ENCODE data around the gene N4BP2L2.

The N4BP2L2 gene

GRCh38 chr13:32429433-32429909, 109.1 kb downstream of the N4BP2L2 start:
- no peak overlapping the region for H3K9ac ChIP-seq
- H3K27ac ChIP-seq = no peak overlapping the region
- no peaks in the 10 kb centered on the region for H3K4me1 ChIP-seq
- no peak overlapping the region for H2AFZ ChIP-seq
- no peaks in the 10 kb centered on the region for H3K36me3 ChIP-seq (ENCODE audit: control insufficient read depth, insufficient read depth, low read length)
- TF ChIP-seq, protein P1, sequence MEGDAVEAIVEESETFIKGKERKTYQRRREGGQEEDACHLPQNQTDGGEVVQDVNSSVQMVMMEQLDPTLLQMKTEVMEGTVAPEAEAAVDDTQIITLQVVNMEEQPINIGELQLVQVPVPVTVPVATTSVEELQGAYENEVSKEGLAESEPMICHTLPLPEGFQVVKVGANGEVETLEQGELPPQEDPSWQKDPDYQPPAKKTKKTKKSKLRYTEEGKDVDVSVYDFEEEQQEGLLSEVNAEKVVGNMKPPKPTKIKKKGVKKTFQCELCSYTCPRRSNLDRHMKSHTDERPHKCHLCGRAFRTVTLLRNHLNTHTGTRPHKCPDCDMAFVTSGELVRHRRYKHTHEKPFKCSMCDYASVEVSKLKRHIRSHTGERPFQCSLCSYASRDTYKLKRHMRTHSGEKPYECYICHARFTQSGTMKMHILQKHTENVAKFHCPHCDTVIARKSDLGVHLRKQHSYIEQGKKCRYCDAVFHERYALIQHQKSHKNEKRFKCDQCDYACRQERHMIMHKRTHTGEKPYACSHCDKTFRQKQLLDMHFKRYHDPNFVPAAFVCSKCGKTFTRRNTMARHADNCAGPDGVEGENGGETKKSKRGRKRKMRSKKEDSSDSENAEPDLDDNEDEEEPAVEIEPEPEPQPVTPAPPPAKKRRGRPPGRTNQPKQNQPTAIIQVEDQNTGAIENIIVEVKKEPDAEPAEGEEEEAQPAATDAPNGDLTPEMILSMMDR (IDR thresholded peaks at IDR 0.05) = no peak
- no peaks in the 10 kb centered on the region for H3K79me2 ChIP-seq
- no peak overlapping the region for H3K4me3 ChIP-seq (ENCODE audit: low read depth, low read length)
- no peaks in the 10 kb centered on the region for H3K9me3 ChIP-seq (ENCODE audit: control insufficient read depth, low read length)
- H3K4me2 ChIP-seq (ENCODE audit: low read length) = no peak overlapping the region
- H3K27me3 ChIP-seq (ENCODE audit: control insufficient read depth, insufficient read depth, low read length) = no peaks in the 10 kb centered on the region

GRCh38 chr13:32428581-32429432, 109.8 kb downstream of the N4BP2L2 start:
- TF ChIP-seq, protein P1 (IDR thresholded peaks at IDR 0.05) = no peak
- no peaks in the 10 kb centered on the region for H3K9me3 ChIP-seq (ENCODE audit: control insufficient read depth, low read length)
- no peaks in the 10 kb centered on the region for H3K36me3 ChIP-seq (ENCODE audit: control insufficient read depth, insufficient read depth, low read length)
- H3K27me3 ChIP-seq (ENCODE audit: control insufficient read depth, insufficient read depth, low read length) = no peaks in the 10 kb centered on the region
- no peak overlapping the region for H3K9ac ChIP-seq
- no peaks in the 10 kb centered on the region for H3K4me1 ChIP-seq
- H2AFZ ChIP-seq = peak overlapping the region; percentile 77
- H3K79me2 ChIP-seq = no peaks in the 10 kb centered on the region
- peak overlapping the region; percentile 88 for H3K4me2 ChIP-seq (ENCODE audit: low read length)
- H3K27ac ChIP-seq = peak overlapping the region; percentile 55
- peak overlapping the region; percentile 66 for H3K4me3 ChIP-seq (ENCODE audit: low read depth, low read length)

DNA sequence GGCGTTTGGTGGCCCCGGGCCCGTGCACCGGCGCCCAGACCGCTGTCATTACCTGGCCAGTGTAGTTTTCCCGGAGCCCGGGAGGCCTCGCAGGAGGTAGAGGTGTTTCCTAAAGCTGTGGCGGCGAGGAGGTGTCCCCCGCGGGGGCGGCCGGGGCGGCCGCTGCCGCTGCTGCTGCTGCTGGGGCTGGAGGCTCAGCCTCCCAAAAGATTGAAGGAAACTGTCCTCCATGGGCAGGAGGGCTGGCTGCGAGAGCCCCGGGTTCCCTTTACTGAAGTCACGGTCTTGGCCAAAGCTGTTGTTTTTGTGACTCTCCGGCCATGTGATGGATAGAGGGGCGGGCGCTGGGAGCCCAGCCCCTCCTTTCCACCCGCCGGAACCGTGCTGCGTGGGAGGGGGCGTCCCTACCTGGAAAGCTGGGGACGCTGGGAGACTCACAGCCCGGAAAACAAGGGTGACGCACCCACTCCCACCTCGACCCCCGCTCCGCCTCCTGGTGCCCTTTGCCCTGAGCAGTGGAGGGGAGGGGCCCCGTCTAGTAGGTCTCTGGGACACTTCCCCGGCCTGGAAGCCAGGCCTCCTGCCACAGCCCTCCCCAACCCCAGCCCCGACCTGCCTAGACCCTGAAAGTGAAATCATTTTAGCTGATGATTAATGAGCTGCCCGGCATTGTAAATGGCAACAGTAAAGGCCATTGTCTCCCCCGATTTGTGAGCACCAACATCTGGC, 110.6 kb downstream of the N4BP2L2 start, which contains the start of gene N4BP2L1:
Gene N4BP2L1 (minus strand): TSS at position 279 of the 729 bp plus-strand sequence. CDS start 48 bp downstream, at position 231.
- Histone ChIP-seq H3K4me1 (no peaks in the 10 kb centered on the region), H3K36me3 (ENCODE audit: control insufficient read depth, insufficient read depth, low read length) (no peaks in the 10 kb centered on the region), H2AFZ (peak within 1 kb of the TSS; percentile 77), H3K9ac (no peak within 1 kb of the TSS), H3K4me3 (ENCODE audit: low read depth, low read length) (peak within 1 kb of the TSS; percentile 66), H3K27me3 (ENCODE audit: control insufficient read depth, insufficient read depth, low read length) (no peaks in the 10 kb centered on the region), H3K27ac (peak within 1 kb of the TSS; percentile 56), H3K4me2 (ENCODE audit: low read length) (peak within 1 kb of the TSS; percentile 88), H3K9me3 (ENCODE audit: control insufficient read depth, low read length) (no peaks in the 10 kb centered on the region), H3K79me2 (no peaks in the 10 kb centered on the region)
- TF ChIP-seq, protein P1 (IDR thresholded peaks at IDR 0.05) = no peak

DNA sequence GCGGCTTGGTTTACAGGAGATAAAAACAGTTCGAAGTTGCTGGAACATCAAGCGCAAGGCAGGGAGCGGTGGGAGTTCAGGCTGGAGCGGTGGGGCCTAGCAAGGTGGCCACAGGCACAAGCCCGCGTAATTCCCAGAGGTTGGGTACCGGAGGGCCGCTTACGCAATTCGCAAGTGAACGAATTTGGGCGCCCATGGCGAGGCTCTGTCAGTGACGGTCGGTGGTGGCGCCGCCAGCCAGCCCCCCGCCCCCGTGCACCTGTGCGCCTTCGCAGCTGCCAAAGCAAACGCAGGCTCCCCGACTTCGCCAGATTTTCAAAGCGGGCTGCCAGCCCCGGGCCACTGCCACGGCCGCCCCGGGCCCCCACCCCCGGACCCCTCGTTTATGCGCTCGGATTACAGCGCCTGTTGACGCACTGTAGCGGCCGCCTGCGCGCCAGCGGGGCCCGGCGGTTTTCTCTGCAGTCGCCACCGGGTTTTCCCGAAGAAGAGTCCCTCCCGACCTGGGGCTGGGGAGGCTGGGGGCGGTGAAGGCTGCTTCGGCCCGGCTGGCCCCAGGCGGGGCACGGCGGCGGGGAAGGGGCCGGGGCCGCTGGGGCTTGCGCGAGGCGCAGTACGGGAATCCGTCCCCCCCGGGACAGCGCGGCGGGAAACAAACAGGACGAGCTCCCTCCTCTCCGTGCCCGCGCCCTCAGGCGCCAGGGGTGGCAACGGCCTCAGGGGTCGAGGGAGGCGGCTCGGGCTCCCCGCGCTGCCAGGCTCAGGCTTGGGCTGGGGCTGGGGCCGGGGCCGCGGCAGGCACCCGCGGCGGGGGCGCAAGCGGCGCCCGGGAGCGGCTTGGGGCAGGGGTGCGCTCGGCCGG, 111.4 kb downstream of the N4BP2L2 start:
- H3K27me3 ChIP-seq (ENCODE audit: control insufficient read depth, insufficient read depth, low read length) = no peaks in the 10 kb centered on the region
- no peaks in the 10 kb centered on the region for H3K36me3 ChIP-seq (ENCODE audit: control insufficient read depth, insufficient read depth, low read length)
- no peak overlapping the region for H3K9ac ChIP-seq
- peak overlapping the region; percentile 66 for H3K4me3 ChIP-seq (ENCODE audit: low read depth, low read length)
- H3K9me3 ChIP-seq (ENCODE audit: control insufficient read depth, low read length) = no peaks in the 10 kb centered on the region
- H3K4me1 ChIP-seq = no peaks in the 10 kb centered on the region
- H2AFZ ChIP-seq = peak overlapping the region; percentile 19
- peak overlapping the region; percentile 56 for H3K27ac ChIP-seq
- peak overlapping the region; percentile 88 for H3K4me2 ChIP-seq (ENCODE audit: low read length)
- TF ChIP-seq, protein P1 (IDR thresholded peaks at IDR 0.05) = no peak
- no peaks in the 10 kb centered on the region for H3K79me2 ChIP-seq
